Skeletal muscle tissue (tissue), 4 donors: ENCODE data around the gene PPM1D. TPM values are rescaled to one million over a fixed set of nuclear protein-coding genes. Genes with fewer than 3 reads are reported as not detected.
"Not testable (repeated sequence)": the region's sequence is repeated elsewhere in the genome, so short reads cannot be mapped to it uniquely, and the experiment has no call there.

Source experiments
- H3K27ac ChIP-seq: one replicate; pipeline ENCODE4 v1.7.0; 2013; ENCODE audit warnings: mild to moderate bottlenecking, low read depth, low read length, inconsistent platforms
- H3K27me3 ChIP-seq, 3 donors: one replicate each; pipeline ENCODE4 v1.7.0; 2013; ENCODE audit warnings: low read length in 3 of 3; ENCODE audit not compliant: control insufficient read depth in 3 of 3, insufficient read depth in 3 of 3
- H3K36me3 ChIP-seq, 3 donors: one replicate each; pipeline ENCODE4 v1.7.0; 2013; ENCODE audit warnings: low read length in 3 of 3; ENCODE audit not compliant: control insufficient read depth in 3 of 3, insufficient read depth in 3 of 3
- H3K4me1 ChIP-seq, 3 donors: one replicate each; pipeline ENCODE4 v1.7.0; 2013; ENCODE audit warnings: low read length in 3 of 3, mild to moderate bottlenecking in 3 of 3; ENCODE audit not compliant: control insufficient read depth in 3 of 3, insufficient read depth in 3 of 3
- H3K4me3 ChIP-seq, 3 donors: one replicate each; pipeline ENCODE4 v1.7.0; 2013; ENCODE audit warnings: low read length in 3 of 3
- H3K9ac ChIP-seq, 3 donors: one replicate each; pipeline ENCODE4 v1.7.0; 2013; ENCODE audit warnings: low read length in 3 of 3, mild to moderate bottlenecking in 3 of 3, moderate library complexity in 2 of 3, low read depth in 1 of 3
- H3K9me3 ChIP-seq, 3 donors: one replicate each; pipeline ENCODE4 v1.7.0; 2013; ENCODE audit warnings: low read length in 3 of 3; ENCODE audit not compliant: control insufficient read depth in 3 of 3
- total RNA-seq: library from RNA; depleted of rRNA; stranded (reverse); fragments of >200 nt; gene quantifications from one replicate; pipeline ENCODE4 v1.2.3, GENCODE V29; 2014
- donor health status: Osteomylitis.

Gene PPM1D
- total RNA-seq, 1 donor from 2014 or later = 7.3 TPM

- not testable (repeated sequence) for H3K9me3 ChIP-seq, H3K27ac ChIP-seq, H3K9ac ChIP-seq
These were observed 6.5 kb upstream of the PPM1D start for GRCh38 chr17:60593441-60594036.

DNA sequence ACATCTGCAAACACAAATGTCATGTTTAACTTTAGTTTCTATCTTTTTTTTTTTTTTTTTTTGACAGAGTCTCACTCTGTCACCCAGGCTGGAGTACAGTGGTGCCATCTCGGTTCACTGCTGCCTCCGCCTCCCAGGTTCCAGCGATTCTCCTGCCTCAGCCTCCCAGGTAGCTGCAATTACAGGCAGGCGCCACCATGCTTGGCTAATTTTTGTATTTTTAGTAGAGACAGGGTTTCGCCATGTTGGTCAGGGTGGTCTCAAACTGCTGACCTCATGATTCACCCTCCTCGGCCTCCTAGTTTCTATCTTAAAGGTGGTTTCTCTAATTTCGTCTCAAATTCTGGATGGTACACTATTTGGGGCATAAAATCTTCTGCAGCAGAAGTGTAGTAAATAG is 5.8 kb upstream of the PPM1D start:
- H3K27me3 ChIP-seq, H3K4me1 ChIP-seq, H3K9ac ChIP-seq, H3K9me3 ChIP-seq, H3K36me3 ChIP-seq, H3K4me3 ChIP-seq, H3K27ac ChIP-seq: not testable (repeated sequence)

More at GRCh38 chr17:60593441-60594036, 6.5 kb upstream of the PPM1D start:
- H3K27me3 ChIP-seq, H3K4me3 ChIP-seq, H3K4me1 ChIP-seq, H3K36me3 ChIP-seq: not testable (repeated sequence)

DNA sequence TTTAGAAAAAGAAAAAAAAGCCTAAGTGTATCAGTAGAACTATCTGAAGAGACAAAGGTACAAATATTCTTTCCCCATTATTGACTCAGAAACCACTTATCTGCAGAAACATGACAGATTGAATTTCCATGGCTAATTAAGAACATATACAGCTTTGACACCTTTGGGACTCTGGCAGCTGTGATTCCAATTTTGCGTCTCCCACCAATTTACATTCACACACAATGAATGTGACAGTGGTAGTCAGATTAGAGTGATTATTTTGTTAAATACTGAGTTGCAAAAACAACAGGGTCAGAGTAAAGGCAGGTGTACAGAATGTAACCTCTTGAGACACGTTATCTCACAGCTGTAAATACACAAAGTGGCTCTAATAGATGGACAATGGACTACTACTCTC is 5.3 kb upstream of the PPM1D start:
- peaks cover 0 to 7% (median 5%) of the 10 kb centered on the region in 3 donors for H3K4me1 ChIP-seq
- H3K27me3 ChIP-seq = no peaks in the 10 kb centered on the region
- no peak overlapping the region for H3K9ac ChIP-seq
- no peak overlapping the region for H3K27ac ChIP-seq
- H3K9me3 ChIP-seq = no peaks in the 10 kb centered on the region
- no peak overlapping the region for H3K4me3 ChIP-seq
- H3K36me3 ChIP-seq = no peaks in the 10 kb centered on the region

DNA sequence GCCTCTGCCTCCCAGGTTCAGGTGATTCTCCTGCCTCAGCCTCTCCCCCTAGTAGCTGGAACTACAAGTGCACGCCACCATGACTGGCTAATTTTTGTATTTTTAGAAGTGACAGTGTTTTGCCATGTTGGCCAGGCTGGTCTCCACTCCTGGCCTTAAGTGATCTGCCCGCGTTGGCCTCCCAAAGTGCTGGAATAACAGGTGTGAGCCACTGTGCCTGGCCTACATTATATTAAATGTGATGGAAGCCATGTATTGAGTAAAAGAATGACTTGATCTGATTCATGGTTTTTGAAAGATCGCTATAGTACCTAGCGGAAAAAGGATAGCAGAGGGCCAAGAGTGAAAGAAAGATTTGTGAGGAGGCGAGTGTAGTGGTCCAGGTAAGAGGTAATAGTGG is 2.7 kb upstream of the PPM1D start:
- Histone ChIP-seq H3K36me3 (no peaks in the 10 kb centered on the region), H3K27me3 (no peaks in the 10 kb centered on the region), H3K9ac (no peak overlapping the region), H3K4me3 (no peak overlapping the region), H3K9me3 (no peaks in the 10 kb centered on the region), H3K4me1 (peaks cover 0 to 11% (median 8%) of the 10 kb centered on the region in 3 donors), H3K27ac (no peak overlapping the region)

DNA sequence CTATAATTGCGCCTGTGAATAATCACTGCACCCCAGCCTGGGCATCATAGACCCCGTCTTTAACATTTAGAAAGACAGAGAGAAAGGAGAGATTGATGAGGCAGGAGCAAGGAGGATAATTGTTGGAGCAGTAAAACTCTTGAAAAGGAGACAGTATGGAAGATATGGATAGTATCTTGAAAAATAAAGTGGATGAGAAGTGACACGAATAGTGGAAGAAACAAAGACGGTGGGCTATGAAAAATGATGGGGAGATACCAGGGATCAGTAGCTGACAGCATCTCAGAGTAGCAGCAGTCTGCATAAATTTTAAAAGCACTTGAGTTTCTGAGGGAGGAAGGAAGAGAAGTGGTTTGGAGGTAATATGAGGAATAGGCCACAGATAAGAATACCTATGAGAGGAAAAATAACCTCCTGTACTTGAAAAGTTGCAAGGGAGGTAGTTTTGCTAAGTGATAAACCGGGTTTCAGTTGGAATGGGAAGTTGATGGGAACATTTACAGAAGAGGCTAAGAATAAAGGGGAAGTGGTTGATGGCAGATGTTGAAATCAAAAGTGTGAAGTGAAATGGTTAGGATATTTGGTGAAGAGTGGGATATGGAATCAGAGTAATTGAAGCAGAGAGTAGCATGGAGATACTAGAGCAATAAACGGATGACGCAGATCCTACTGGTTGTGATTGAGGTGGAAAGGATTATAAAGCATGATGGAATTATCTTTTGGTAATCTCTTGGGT is 1.8 kb upstream of the PPM1D start:
- H3K27ac ChIP-seq = no peak overlapping the region
- H3K4me3 ChIP-seq = no peak overlapping the region
- H3K36me3 ChIP-seq = no peaks in the 10 kb centered on the region

DNA sequence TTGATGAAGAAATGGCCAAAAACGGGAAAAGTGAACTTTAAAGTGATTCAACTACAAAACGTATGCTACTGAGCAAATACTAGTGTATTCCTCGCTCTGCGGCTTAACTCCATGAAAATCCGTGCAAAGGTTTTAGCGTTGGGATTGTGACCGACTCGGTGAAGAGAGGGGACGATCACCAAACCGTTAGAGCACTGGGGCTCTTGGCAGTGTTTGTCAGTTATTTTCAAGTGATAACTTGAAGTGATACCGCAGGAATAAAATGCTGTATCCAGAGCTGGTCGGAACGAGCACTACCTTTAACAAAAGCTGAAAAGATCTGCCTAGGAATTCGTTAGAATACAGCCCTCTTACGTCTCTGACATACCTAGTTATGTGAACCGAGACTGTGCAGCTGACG is 773 bp upstream of the PPM1D start:
- H3K9me3 ChIP-seq = no peaks in the 10 kb centered on the region
- peak overlapping the region; percentile 87 to 98 (median 93) for H3K9ac ChIP-seq
- H3K27me3 ChIP-seq = no peaks in the 10 kb centered on the region
- peak overlapping the region; percentile 96 for H3K27ac ChIP-seq
- peak overlapping the region; percentile 96 to 99 (median 98) for H3K4me3 ChIP-seq
- H3K36me3 ChIP-seq = no peaks in the 10 kb centered on the region
- H3K4me1 ChIP-seq = peaks cover 3 to 14% (median 8%) of the 10 kb centered on the region in 3 donors

More for the DNA sequence above, 1.8 kb upstream of the PPM1D start:
- no peak overlapping the region for H3K9ac ChIP-seq
- H3K4me1 ChIP-seq = peaks cover 0 to 11% (median 8%) of the 10 kb centered on the region in 3 donors
- no peaks in the 10 kb centered on the region for H3K27me3 ChIP-seq
- H3K9me3 ChIP-seq = no peaks in the 10 kb centered on the region

GRCh38 chr17:60600490-60601446 is 775 bp downstream of the PPM1D start:
- no peaks in the 10 kb centered on the region for H3K9me3 ChIP-seq
- peaks cover 8 to 18% (median 13%) of the 10 kb centered on the region in 3 donors for H3K4me1 ChIP-seq

GRCh38 chr17:60601447-60602384 is 1.7 kb downstream of the PPM1D start:
- H3K9ac ChIP-seq = peak overlapping the region; percentile 92 to 98 (median 93)
- no peaks in the 10 kb centered on the region for H3K27me3 ChIP-seq
- peaks cover 8 to 18% (median 13%) of the 10 kb centered on the region in 3 donors for H3K4me1 ChIP-seq
- H3K9me3 ChIP-seq = no peaks in the 10 kb centered on the region
- H3K36me3 ChIP-seq = no peaks in the 10 kb centered on the region
- H3K27ac ChIP-seq = peak overlapping the region; percentile 96
- H3K4me3 ChIP-seq = peak overlapping the region; percentile 96 to 99 (median 98)

More at GRCh38 chr17:60600490-60601446, 775 bp downstream of the PPM1D start:
- Histone ChIP-seq H3K36me3 (no peaks in the 10 kb centered on the region), H3K27ac (peak overlapping the region; percentile 96), H3K4me3 (peak overlapping the region; percentile 96 to 99 (median 98)), H3K9ac (peak overlapping the region; percentile 92 to 98 (median 93)), H3K27me3 (no peaks in the 10 kb centered on the region)

DNA sequence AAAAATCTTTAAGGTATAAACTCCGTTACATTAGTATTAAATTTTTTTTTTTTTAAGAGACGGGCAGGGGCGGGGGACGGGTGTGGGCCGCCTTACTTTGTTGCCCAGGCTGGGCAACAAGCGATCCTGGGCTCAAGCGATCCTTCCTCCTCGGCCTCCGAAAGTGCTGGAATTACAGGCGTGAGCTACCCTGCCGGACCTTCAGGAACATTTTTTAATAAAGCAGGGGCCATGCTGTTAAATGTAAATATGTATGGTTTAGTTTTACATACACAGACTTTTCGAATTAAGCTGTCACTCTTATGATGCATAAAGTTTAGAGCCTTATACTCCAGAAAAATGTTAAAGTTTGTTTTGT is 2.4 kb downstream of the PPM1D start:
- no peaks in the 10 kb centered on the region for H3K9me3 ChIP-seq
- peaks cover 8 to 18% (median 13%) of the 10 kb centered on the region in 3 donors for H3K4me1 ChIP-seq
- no peak overlapping the region for H3K27ac ChIP-seq
- H3K36me3 ChIP-seq = no peaks in the 10 kb centered on the region
- H3K9ac ChIP-seq = peak overlapping the region; percentile 92 to 98 (median 93)
- H3K27me3 ChIP-seq = no peaks in the 10 kb centered on the region
- peak overlapping the region; percentile 96 to 99 (median 98) for H3K4me3 ChIP-seq
